ENCODE results near the gene PCGF6.
A peak's percentile ranks its signal among the peaks of the same experiment; 100 is the strongest.
"Not testable (repeated sequence)": the region's sequence is repeated elsewhere in the genome, so short reads cannot be mapped to it uniquely, and the experiment has no call there.

PCGF6 gene

DNA sequence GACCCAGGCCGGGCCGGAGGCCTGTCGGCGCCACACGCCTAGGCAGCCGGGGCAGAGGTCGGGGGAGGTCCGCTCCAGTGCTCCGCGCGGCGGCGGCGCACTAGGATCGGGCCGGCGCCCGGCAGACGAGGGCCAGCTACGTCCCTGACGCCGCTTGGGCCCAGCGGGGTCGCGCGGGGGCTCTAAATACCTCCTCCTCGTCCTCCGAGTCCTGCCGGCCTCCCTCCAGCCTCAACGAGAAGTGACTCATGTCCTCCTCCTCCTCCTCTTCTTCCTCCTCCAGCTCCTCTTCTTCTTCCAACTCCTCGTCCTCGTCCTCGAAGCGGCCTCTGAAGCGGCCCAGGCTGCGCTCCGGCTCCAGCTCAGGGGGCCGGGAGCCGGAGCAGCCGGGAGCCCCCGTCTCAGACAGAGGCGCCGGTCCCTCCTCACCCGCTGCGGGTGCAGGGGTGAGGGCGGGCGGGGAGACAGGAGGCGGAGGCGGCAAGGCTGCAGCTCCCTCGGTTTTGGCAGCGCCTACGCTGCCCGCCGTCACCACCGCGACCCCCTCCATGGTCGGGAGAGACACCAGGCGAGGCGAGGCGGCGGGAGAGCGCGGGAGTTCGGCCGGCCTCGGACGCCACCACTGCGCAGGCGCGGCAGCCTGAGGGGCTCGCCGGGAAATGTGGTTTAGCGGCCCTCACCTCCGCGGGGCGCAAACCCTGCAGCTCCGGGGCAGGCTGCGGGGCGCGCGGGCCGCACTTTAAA is at the start of gene PCGF6:
PCGF6 (minus strand) TSS at position 624 of the 744 bp plus-strand sequence; CDS start at position 550, 74 bp downstream.
- H2AFZ ChIP-seq (ENCODE audit: low read depth, low read length), result peak within 1 kb of the TSS; percentile 86
- peaks cover 22% of the 10 kb centered on the region for H3K36me3 ChIP-seq (ENCODE audit: insufficient read depth, low read length)

DNA sequence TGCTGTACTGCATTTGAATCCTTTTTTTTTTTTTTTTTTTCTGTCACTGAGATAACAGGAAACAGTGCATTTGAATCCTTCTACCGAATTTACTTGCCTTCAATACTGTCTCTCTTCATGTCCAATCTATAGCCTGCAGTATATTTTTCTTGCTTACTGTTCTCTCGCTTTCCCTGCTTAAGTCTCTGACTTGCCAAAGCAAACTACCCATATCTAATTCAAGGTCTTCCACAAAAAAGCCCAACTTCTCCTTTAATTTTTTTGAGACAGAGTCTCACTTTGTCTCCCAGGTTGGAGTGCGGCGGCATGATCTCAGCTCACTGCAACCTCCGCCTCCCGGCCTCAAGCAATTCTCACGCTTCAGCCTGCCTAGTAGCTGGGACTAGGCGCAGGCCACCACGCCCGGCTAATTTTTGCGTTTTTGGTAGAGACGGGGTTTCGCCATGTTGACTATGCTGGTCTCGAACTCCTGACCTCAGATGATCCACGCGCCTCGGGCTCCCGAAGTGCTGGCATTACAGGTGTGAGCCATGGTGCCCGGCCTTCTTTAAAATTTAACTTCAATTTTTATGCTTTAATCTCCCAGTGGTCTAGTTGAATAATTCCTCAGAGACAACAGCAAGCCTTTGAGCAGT is 46.4 kb upstream of the PCGF6 start:
- Histone ChIP-seq H3K36me3 (ENCODE audit: insufficient read depth, low read length) (peaks cover 46% of the 10 kb centered on the region), H3K27me3 (ENCODE audit: insufficient read depth, low read length) (no peaks in the 10 kb centered on the region)

More for the DNA sequence above, at the start of gene PCGF6:
- Histone ChIP-seq H3K4me3 (ENCODE audit: low read length) (peak within 1 kb of the TSS; percentile 80), H3K27me3 (ENCODE audit: insufficient read depth, low read length) (no peaks in the 10 kb centered on the region), H3K4me1 (ENCODE audit: insufficient read depth, low read length) (peaks cover 6% of the 10 kb centered on the region), H3K9me3 (ENCODE audit: low read length) (no peaks in the 10 kb centered on the region)

GRCh38 chr10:103396789-103397087 is 45.8 kb upstream of the PCGF6 start:
- H3K36me3 ChIP-seq (ENCODE audit: insufficient read depth, low read length), result peaks cover 48% of the 10 kb centered on the region
- H3K27me3 ChIP-seq (ENCODE audit: insufficient read depth, low read length), result no peaks in the 10 kb centered on the region
- H3K4me3 ChIP-seq (ENCODE audit: low read length), result peak overlapping the region; percentile 71
- H3K9me3 ChIP-seq (ENCODE audit: low read length), result no peaks in the 10 kb centered on the region
- peaks cover 25% of the 10 kb centered on the region for H3K4me1 ChIP-seq (ENCODE audit: insufficient read depth, low read length)
- H2AFZ ChIP-seq (ENCODE audit: low read depth, low read length), result peak overlapping the region; percentile 11

More for the DNA sequence above, 46.4 kb upstream of the PCGF6 start:
- H3K4me3 ChIP-seq (ENCODE audit: low read length), result peak overlapping the region; percentile 71
- H2AFZ ChIP-seq (ENCODE audit: low read depth, low read length), result peak overlapping the region; percentile 11
- H3K9me3 ChIP-seq (ENCODE audit: low read length), result no peaks in the 10 kb centered on the region
- peaks cover 25% of the 10 kb centered on the region for H3K4me1 ChIP-seq (ENCODE audit: insufficient read depth, low read length)

GRCh38 chr10:103396067-103396788 is 45.3 kb upstream of the PCGF6 start, which contains the start of the genes ATP5MK and PDCD11:
TSS of gene ATP5MK (minus strand) at chr10:103396475. CDS start at chr10:103392457, 4,018 bp downstream.
TSS of gene PDCD11 (plus strand) at chr10:103396626. CDS start at chr10:103398427, 1,801 bp downstream.
- Histone ChIP-seq H3K4me3 (ENCODE audit: low read length) (peak within 1 kb of the TSS; percentile 71), H3K9me3 (ENCODE audit: low read length) (no peaks in the 10 kb centered on the region), H3K4me1 (ENCODE audit: insufficient read depth, low read length) (peaks cover 25% of the 10 kb centered on the region), H3K27me3 (ENCODE audit: insufficient read depth, low read length) (no peaks in the 10 kb centered on the region), H2AFZ (ENCODE audit: low read depth, low read length) (peak within 1 kb of the TSS; percentile 11), H3K36me3 (ENCODE audit: insufficient read depth, low read length) (peaks cover 50% of the 10 kb centered on the region)

GRCh38 chr10:103395754-103396066 is 44.8 kb upstream of the PCGF6 start:
- H3K4me1 ChIP-seq (ENCODE audit: insufficient read depth, low read length), result peaks cover 25% of the 10 kb centered on the region
- H3K4me3 ChIP-seq (ENCODE audit: low read length), result peak overlapping the region; percentile 71
- H2AFZ ChIP-seq (ENCODE audit: low read depth, low read length), result no peak overlapping the region
- no peaks in the 10 kb centered on the region for H3K27me3 ChIP-seq (ENCODE audit: insufficient read depth, low read length)
- H3K36me3 ChIP-seq (ENCODE audit: insufficient read depth, low read length), result peaks cover 52% of the 10 kb centered on the region
- no peaks in the 10 kb centered on the region for H3K9me3 ChIP-seq (ENCODE audit: low read length)

- peaks cover 46% of the 10 kb centered on the region for H3K36me3 ChIP-seq (ENCODE audit: insufficient read depth, low read length)
- H3K4me3 ChIP-seq (ENCODE audit: low read length), result no peak overlapping the region
These were observed 43.2 kb upstream of the PCGF6 start for GRCh38 chr10:103394180-103394579.

GRCh38 chr10:103382769-103383168 is 31.8 kb upstream of the PCGF6 start:
- Histone ChIP-seq H3K4me1 (ENCODE audit: insufficient read depth, low read length) (no peaks in the 10 kb centered on the region), H3K4me3 (ENCODE audit: low read length) (no peak overlapping the region), H2AFZ (ENCODE audit: low read depth, low read length) (no peak overlapping the region), H3K36me3 (ENCODE audit: insufficient read depth, low read length) (peaks cover 36% of the 10 kb centered on the region), H3K9me3 (ENCODE audit: low read length) (no peaks in the 10 kb centered on the region), H3K27me3 (ENCODE audit: insufficient read depth, low read length) (no peaks in the 10 kb centered on the region)

More at GRCh38 chr10:103394180-103394579, 43.2 kb upstream of the PCGF6 start:
- no peaks in the 10 kb centered on the region for H3K27me3 ChIP-seq (ENCODE audit: insufficient read depth, low read length)
- H2AFZ ChIP-seq (ENCODE audit: low read depth, low read length), result no peak overlapping the region
- no peaks in the 10 kb centered on the region for H3K9me3 ChIP-seq (ENCODE audit: low read length)
- H3K4me1 ChIP-seq (ENCODE audit: insufficient read depth, low read length), result peaks cover 25% of the 10 kb centered on the region

- H2AFZ ChIP-seq (ENCODE audit: low read depth, low read length), result no peak overlapping the region
- H3K36me3 ChIP-seq (ENCODE audit: insufficient read depth, low read length), result peaks cover 35% of the 10 kb centered on the region
- peaks cover under 1% of the 10 kb centered on the region for H3K4me1 ChIP-seq (ENCODE audit: insufficient read depth, low read length)
These were observed 23.3 kb upstream of the PCGF6 start for GRCh38 chr10:103374263-103374662.

GRCh38 chr10:103373544-103373943 is 22.6 kb upstream of the PCGF6 start:
- Histone ChIP-seq H2AFZ (ENCODE audit: low read depth, low read length) (no peak overlapping the region), H3K9me3 (ENCODE audit: low read length) (no peaks in the 10 kb centered on the region), H3K27me3 (ENCODE audit: insufficient read depth, low read length) (no peaks in the 10 kb centered on the region), H3K4me3 (ENCODE audit: low read length) (no peak overlapping the region), H3K4me1 (ENCODE audit: insufficient read depth, low read length) (peaks cover 7% of the 10 kb centered on the region), H3K36me3 (ENCODE audit: insufficient read depth, low read length) (peaks cover 33% of the 10 kb centered on the region)

More at GRCh38 chr10:103374263-103374662, 23.3 kb upstream of the PCGF6 start:
- no peak overlapping the region for H3K4me3 ChIP-seq (ENCODE audit: low read length)
- H3K9me3 ChIP-seq (ENCODE audit: low read length), result no peaks in the 10 kb centered on the region
- H3K27me3 ChIP-seq (ENCODE audit: insufficient read depth, low read length), result no peaks in the 10 kb centered on the region

- H3K9me3 ChIP-seq (ENCODE audit: low read length), result no peaks in the 10 kb centered on the region
- peak within 1 kb of the TSS; percentile 93 for H2AFZ ChIP-seq (ENCODE audit: low read depth, low read length)
- H3K27me3 ChIP-seq (ENCODE audit: insufficient read depth, low read length), result no peaks in the 10 kb centered on the region
- peaks cover 7% of the 10 kb centered on the region for H3K4me1 ChIP-seq (ENCODE audit: insufficient read depth, low read length)
- peaks cover 1% of the 10 kb centered on the region for H3K36me3 ChIP-seq (ENCODE audit: insufficient read depth, low read length)
- peak within 1 kb of the TSS; percentile 71 for H3K4me3 ChIP-seq (ENCODE audit: low read length)
These were observed 17.0 kb upstream of the PCGF6 start, which contains the start of gene TAF5 for GRCh38 chr10:103367782-103368518. TSS of gene TAF5 (plus strand) at chr10:103367976. CDS start at chr10:103367990, 14 bp downstream.

- Histone ChIP-seq H3K9me3 (ENCODE audit: low read length) (no peaks in the 10 kb centered on the region), H2AFZ (ENCODE audit: low read depth, low read length) (peak overlapping the region; percentile 51), H3K4me1 (ENCODE audit: insufficient read depth, low read length) (peaks cover 7% of the 10 kb centered on the region), H3K27me3 (ENCODE audit: insufficient read depth, low read length) (no peaks in the 10 kb centered on the region), H3K36me3 (ENCODE audit: insufficient read depth, low read length) (no peaks in the 10 kb centered on the region), H3K4me3 (ENCODE audit: low read length) (peak overlapping the region; percentile 71)
These were observed 16.4 kb upstream of the PCGF6 start for GRCh38 chr10:103367379-103367781.

GRCh38 chr10:103360791-103361190 is 9.9 kb upstream of the PCGF6 start:
- H2AFZ ChIP-seq (ENCODE audit: low read depth, low read length); H3K27me3 ChIP-seq (ENCODE audit: insufficient read depth, low read length); H3K4me1 ChIP-seq (ENCODE audit: insufficient read depth, low read length); H3K9me3 ChIP-seq (ENCODE audit: low read length); H3K36me3 ChIP-seq (ENCODE audit: insufficient read depth, low read length); H3K4me3 ChIP-seq (ENCODE audit: low read length): not testable (repeated sequence)
